Adrenal gland (tissue), 5 donors: ENCODE measurements around the gene GATA2.

ENCODE experiments used
- POLR2A ChIP-seq, 2 donors: fragments of 450-650 bp; IDR thresholded peaks; one replicate each; pipeline ENCODE4 v1.6.1; 2017; ENCODE audit warnings: antibody characterized with exemption in 2 of 2, mild to moderate bottlenecking in 2 of 2, moderate library complexity in 1 of 2
- TF ChIP-seq, protein P1 (sequence below), 6 experiments: fragments of 450-650 bp in 4 of 6; fragments of 200-600 bp in 2 of 6; sonication (generic) in 1 of 6; IDR thresholded peaks; 1 replicate in 5 of 6; 2 replicates in 1 of 6; pipeline versions ENCODE4 v1.5.1 to v1.8.0; 2016 to 2021; ENCODE audit warnings: antibody characterized with exemption in 6 of 6, mild to moderate bottlenecking in 2 of 6, moderate library complexity in 1 of 6
- donor health status: DM: no; HTN: no; CAD: no.

DNA sequence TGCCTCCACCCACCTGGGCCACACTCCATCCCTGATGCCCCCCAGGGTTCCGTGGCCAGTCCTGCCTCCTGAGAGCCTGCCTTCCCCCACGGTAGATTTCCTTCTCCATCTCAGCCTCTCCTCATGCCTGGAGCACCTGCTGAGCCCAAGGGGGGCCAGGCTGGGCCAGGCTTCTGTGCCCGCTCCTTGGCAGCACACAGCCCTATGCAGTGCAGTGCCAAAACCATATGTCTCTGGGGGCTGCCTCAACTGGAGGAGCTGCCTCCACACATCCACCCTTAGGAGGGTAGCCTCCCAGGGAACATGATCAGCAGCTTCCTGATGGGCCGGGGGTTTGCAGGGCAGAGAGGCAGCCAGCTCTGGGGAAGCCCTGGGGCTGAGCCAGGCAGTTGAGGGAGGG is 24.6 kb upstream of the GATA2 start:
- TF ChIP-seq, protein P1, sequence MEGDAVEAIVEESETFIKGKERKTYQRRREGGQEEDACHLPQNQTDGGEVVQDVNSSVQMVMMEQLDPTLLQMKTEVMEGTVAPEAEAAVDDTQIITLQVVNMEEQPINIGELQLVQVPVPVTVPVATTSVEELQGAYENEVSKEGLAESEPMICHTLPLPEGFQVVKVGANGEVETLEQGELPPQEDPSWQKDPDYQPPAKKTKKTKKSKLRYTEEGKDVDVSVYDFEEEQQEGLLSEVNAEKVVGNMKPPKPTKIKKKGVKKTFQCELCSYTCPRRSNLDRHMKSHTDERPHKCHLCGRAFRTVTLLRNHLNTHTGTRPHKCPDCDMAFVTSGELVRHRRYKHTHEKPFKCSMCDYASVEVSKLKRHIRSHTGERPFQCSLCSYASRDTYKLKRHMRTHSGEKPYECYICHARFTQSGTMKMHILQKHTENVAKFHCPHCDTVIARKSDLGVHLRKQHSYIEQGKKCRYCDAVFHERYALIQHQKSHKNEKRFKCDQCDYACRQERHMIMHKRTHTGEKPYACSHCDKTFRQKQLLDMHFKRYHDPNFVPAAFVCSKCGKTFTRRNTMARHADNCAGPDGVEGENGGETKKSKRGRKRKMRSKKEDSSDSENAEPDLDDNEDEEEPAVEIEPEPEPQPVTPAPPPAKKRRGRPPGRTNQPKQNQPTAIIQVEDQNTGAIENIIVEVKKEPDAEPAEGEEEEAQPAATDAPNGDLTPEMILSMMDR (IDR thresholded peaks at IDR 0.05): no peak
- TF ChIP-seq POLR2A (IDR thresholded peaks at IDR 0.05): no peak
